Measurements from ENCODE around the gene CDK9.

Gene CDK9

DNA sequence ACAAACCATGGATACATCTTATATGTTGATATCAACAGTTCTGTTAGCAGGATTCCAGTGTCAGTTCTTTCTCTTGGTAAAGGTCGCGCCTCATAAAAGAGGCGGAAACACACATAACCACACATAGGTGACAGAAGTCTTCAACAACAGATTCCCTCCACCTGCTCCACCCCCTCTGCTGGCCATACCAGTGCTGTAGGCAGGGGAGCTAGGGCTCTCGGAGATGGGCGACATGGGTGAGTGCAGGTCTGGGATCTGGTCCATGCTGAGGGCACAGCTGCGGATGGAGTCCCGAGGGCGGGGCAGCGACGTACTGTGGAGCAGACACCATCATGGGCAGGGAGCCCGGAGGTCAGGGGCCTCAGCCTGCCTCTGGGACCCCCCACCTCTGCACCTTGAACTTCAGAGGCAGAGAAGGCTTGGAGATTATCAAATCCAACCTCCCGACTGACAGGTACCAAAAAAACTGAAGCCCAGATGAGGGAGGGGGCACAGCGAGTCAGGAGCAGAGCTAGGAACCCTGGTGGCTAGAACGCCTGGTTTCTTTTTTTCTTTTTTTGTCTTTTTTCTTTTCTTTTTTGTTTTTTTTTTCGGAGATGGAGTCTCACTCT, 38.8 kb upstream of the CDK9 start:
- no peak for TF ChIP-seq ZFX (IDR thresholded peaks at IDR 0.05; ENCODE audit: borderline replicate concordance)
- TF ChIP-seq, protein P1, sequence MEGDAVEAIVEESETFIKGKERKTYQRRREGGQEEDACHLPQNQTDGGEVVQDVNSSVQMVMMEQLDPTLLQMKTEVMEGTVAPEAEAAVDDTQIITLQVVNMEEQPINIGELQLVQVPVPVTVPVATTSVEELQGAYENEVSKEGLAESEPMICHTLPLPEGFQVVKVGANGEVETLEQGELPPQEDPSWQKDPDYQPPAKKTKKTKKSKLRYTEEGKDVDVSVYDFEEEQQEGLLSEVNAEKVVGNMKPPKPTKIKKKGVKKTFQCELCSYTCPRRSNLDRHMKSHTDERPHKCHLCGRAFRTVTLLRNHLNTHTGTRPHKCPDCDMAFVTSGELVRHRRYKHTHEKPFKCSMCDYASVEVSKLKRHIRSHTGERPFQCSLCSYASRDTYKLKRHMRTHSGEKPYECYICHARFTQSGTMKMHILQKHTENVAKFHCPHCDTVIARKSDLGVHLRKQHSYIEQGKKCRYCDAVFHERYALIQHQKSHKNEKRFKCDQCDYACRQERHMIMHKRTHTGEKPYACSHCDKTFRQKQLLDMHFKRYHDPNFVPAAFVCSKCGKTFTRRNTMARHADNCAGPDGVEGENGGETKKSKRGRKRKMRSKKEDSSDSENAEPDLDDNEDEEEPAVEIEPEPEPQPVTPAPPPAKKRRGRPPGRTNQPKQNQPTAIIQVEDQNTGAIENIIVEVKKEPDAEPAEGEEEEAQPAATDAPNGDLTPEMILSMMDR (IDR thresholded peaks at IDR 0.05), result peak; percentile 11; the same call in 1 of the 2 replicates
- no peak overlapping the region for H3K27ac ChIP-seq

GRCh38 chr9:127749090-127749787, 36.6 kb upstream of the CDK9 start:
- no peak overlapping the region for H3K27ac ChIP-seq
- no peak for TF ChIP-seq ZFX (IDR thresholded peaks at IDR 0.05; ENCODE audit: borderline replicate concordance)
- TF ChIP-seq, protein P1 (IDR thresholded peaks at IDR 0.05), result no peak

GRCh38 chr9:127751269-127752054, 34.4 kb upstream of the CDK9 start:
- TF ChIP-seq, protein P1 (IDR thresholded peaks at IDR 0.05), result no peak
- TF ChIP-seq ZFX (IDR thresholded peaks at IDR 0.05; ENCODE audit: borderline replicate concordance), result no peak
- no peak overlapping the region for H3K27ac ChIP-seq

DNA sequence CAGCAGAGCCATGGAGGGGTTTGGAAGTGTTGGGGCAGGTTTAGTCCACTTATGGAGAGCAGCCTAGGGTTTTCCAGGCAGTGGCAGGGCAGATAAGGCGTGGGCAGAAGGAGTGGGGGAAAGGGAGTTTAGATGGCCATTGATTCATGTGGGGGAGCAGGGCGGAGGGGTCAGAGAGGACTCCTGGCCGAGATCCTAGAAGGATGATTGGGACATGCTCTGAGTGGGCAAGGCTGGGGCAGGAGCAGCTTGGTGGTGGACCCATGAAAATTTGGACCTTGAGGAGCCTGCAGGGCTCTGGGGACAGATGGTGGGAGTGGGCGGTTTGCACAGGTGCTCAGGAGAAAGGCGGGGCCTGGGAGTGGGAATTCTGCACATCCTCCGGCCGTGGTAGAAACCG, 32.7 kb upstream of the CDK9 start:
- H3K27ac ChIP-seq, result no peak overlapping the region
- no peak for TF ChIP-seq ZFX (IDR thresholded peaks at IDR 0.05; ENCODE audit: borderline replicate concordance)
- TF ChIP-seq, protein P1 (IDR thresholded peaks at IDR 0.05), result no peak

- TF ChIP-seq, protein P1 (IDR thresholded peaks at IDR 0.05), result no peak
- no peak for TF ChIP-seq ZFX (IDR thresholded peaks at IDR 0.05; ENCODE audit: borderline replicate concordance)
- H3K27ac ChIP-seq, result no peak overlapping the region
Observed at GRCh38 chr9:127753622-127754021, 32.2 kb upstream of the CDK9 start.

- no peak overlapping the region for H3K27ac ChIP-seq
- TF ChIP-seq, protein P1 (IDR thresholded peaks at IDR 0.05), result no peak
- TF ChIP-seq ZFX (IDR thresholded peaks at IDR 0.05; ENCODE audit: borderline replicate concordance), result no peak
Observed at GRCh38 chr9:127754099-127755060, 31.5 kb upstream of the CDK9 start.
